OCI-LY7 (cell line): ENCODE results near the gene MED31. TPM values are rescaled to one million over a fixed set of nuclear protein-coding genes. Genes with fewer than 3 reads are reported as not detected.

ENCODE experiments used
- BruUV-seq: library from RNA; stranded (reverse); fragments of 400-500 nt; replicated peaks from 2 replicates; lab custom pipeline; 2021; lab: Mats Ljungman, UMichigan
- CTCF ChIA-PET: fragments of 300-600 bp; sonication (Branson Sonifier 250); formaldehyde crosslinking; loops from one replicate; lab custom pipeline; 2022; ENCODE audit warnings: antibody characterized with exemption; ENCODE audit not compliant: unreplicated experiment; lab: Charles Lee
- POLR2A ChIA-PET: fragments of 300-600 bp; sonication (Branson Sonifier 250); formaldehyde crosslinking; loops from one replicate; lab custom pipeline; 2022; ENCODE audit warnings: antibody characterized with exemption; lab: Charles Lee
- DNase-seq: peaks from one replicate; pipeline ENCODE4 v3.0.0-alpha.2; 2015; ENCODE audit warnings: low spot score
- H2AFZ ChIP-seq: fragments of 200-600 bp; sonication (generic), shearing (Covaris generic); 2 replicates; pipeline ENCODE4 v1.6.1; 2014; ENCODE audit warnings: mild to moderate bottlenecking, antibody characterized with exemption, low read length, moderate library complexity
- H3K27ac ChIP-seq: fragments of 200-600 bp; sonication (generic); 2 replicates; pipeline ENCODE4 v1.5.1; 2014; ENCODE audit warnings: mixed run types, low read depth, mild to moderate bottlenecking, moderate library complexity, low read length, inconsistent platforms; ENCODE audit not compliant: poor library complexity, severe bottlenecking
- H3K36me3 ChIP-seq: fragments of 200-600 bp; sonication (generic); 2 replicates; pipeline ENCODE4 v1.6.1; 2014; ENCODE audit warnings: mild to moderate bottlenecking, antibody characterized with exemption, low read length, moderate library complexity, mixed read lengths; ENCODE audit not compliant: insufficient read depth
- H3K4me1 ChIP-seq: fragments of 200-600 bp; sonication (generic); 2 replicates; pipeline ENCODE4 v1.5.1; 2014; ENCODE audit warnings: mild to moderate bottlenecking, low read length; ENCODE audit not compliant: insufficient read depth, poor library complexity, severe bottlenecking
- H3K4me2 ChIP-seq: fragments of 200-600 bp; sonication (generic); 2 replicates; pipeline ENCODE4 v1.6.1; 2014; ENCODE audit warnings: mild to moderate bottlenecking, low read length
- H3K4me3 ChIP-seq: fragments of 200-600 bp; sonication (generic); 2 replicates; pipeline ENCODE4 v1.5.1; 2014; ENCODE audit warnings: mild to moderate bottlenecking, low read depth, low read length; ENCODE audit not compliant: poor library complexity, severe bottlenecking
- H3K79me2 ChIP-seq: fragments of 200-600 bp; sonication (generic); 2 replicates; pipeline ENCODE4 v1.6.1; 2016; ENCODE audit warnings: low read depth, mild to moderate bottlenecking, low read length, moderate library complexity, mixed read lengths; ENCODE audit not compliant: insufficient read depth
- H3K9me2 ChIP-seq: fragments of 200-600 bp; sonication (generic); 2 replicates; pipeline ENCODE4 v1.6.1; 2016; ENCODE audit warnings: mild to moderate bottlenecking, low read length, mixed read lengths; ENCODE audit not compliant: insufficient read depth
- H3K9me3 ChIP-seq: fragments of 200-600 bp; sonication (generic); 2 replicates; pipeline ENCODE4 v1.6.1; 2014; ENCODE audit warnings: mild to moderate bottlenecking, mixed run types, low read length, mixed read lengths
- H4K20me1 ChIP-seq: fragments of 200-600 bp; sonication (generic); 2 replicates; pipeline ENCODE4 v1.6.1; 2014; ENCODE audit warnings: mild to moderate bottlenecking, antibody characterized with exemption, low read length, moderate library complexity, mixed read lengths; ENCODE audit not compliant: insufficient read depth
- CTCF ChIP-seq: fragments of 200-600 bp; sonication (generic); conservative IDR thresholded peaks from 2 replicates; pipeline ENCODE4 v1.5.1; 2014; ENCODE audit warnings: mild to moderate bottlenecking, antibody characterized with exemption, low read length, moderate library complexity, mixed read lengths
- EZH2phosphoT487 ChIP-seq: fragments of 200-600 bp; sonication (generic); IDR thresholded peaks from 2 replicates; pipeline ENCODE4 v1.6.1; 2018; ENCODE audit warnings: low read depth, borderline replicate concordance, mild to moderate bottlenecking, mixed run types, antibody characterized with exemption, low read length, moderate library complexity, mixed read lengths
- intact Hi-C: fragments of 100-400 bp; cut with micrococcal nuclease; formaldehyde crosslinking; loops from one replicate; pipeline ENCODE4 v1.10.0; 2022; ENCODE audit not compliant: unreplicated experiment
- total RNA-seq, 2 experiments: library from RNA; depleted of rRNA in 1 of 2; stranded (reverse); fragments of >200 nt in 1 of 2; shearing (Covaris generic) in 1 of 2; gene quantifications; 2 replicates each; pipeline ENCODE4 v1.2.3, GENCODE V29; 2014 to 2022

Gene MED31
- total RNA-seq, 2 experiments from 2014 or later = 14.6 to 25.2 TPM

GRCh38 chr17:6648181-6648580 is 3.2 kb downstream of the MED31 start:
- H3K79me2 ChIP-seq = peaks cover 37% of the 10 kb centered on the region
- H3K9me3 ChIP-seq = no peaks in the 10 kb centered on the region
- ChIA-PET POLR2A (no interaction called here), CTCF (interaction anchor here (0.6 kb wide), 1 partner anchor 173 kb away, joined by 9 read pairs; no protein-coding TSS in a partner anchor)
- peaks cover 58% of the 10 kb centered on the region for H3K36me3 ChIP-seq
- H3K9me2 ChIP-seq = no peaks in the 10 kb centered on the region
- intact Hi-C loops = loop anchor here (1.0 kb wide), 1 partner anchor 175 kb away; no protein-coding TSS in a partner anchor
- H3K27ac ChIP-seq = peak overlapping the region; percentile 1
- peaks cover 18% of the 10 kb centered on the region; the same call in 1 of the 2 replicates for H4K20me1 ChIP-seq
- H3K4me3 ChIP-seq = no peak overlapping the region
- H3K4me2 ChIP-seq = peak overlapping the region; percentile 13; the same call in 1 of the 2 replicates
- H3K4me1 ChIP-seq = peaks cover 49% of the 10 kb centered on the region
- DNase-seq = peak; percentile 59
- BruUV-seq = no TSS peak
- TF ChIP-seq CTCF (peak; percentile 82), EZH2phosphoT487 (no peak)
- H2AFZ ChIP-seq = no peak overlapping the region

- ChIA-PET CTCF (no interaction called here), POLR2A (no interaction called here)
- peaks cover 22% of the 10 kb centered on the region; the same call in 1 of the 2 replicates for H4K20me1 ChIP-seq
- no peak overlapping the region for H3K27ac ChIP-seq
- no peak overlapping the region for H3K4me3 ChIP-seq
- H3K9me2 ChIP-seq = no peaks in the 10 kb centered on the region
- TF ChIP-seq CTCF (no peak), EZH2phosphoT487 (no peak)
- H3K4me2 ChIP-seq = no peak overlapping the region
- peaks cover 40% of the 10 kb centered on the region; the same call in 1 of the 2 replicates for H3K79me2 ChIP-seq
- intact Hi-C loops = no loop called here
- BruUV-seq = no TSS peak
- peaks cover 66% of the 10 kb centered on the region for H3K36me3 ChIP-seq
- peaks cover 36% of the 10 kb centered on the region for H3K4me1 ChIP-seq
- H3K9me3 ChIP-seq = no peaks in the 10 kb centered on the region
- no peak overlapping the region for H2AFZ ChIP-seq
- DNase-seq = no peak
Measured at GRCh38 chr17:6643451-6644125, 7.8 kb downstream of the MED31 start.

- TF ChIP-seq EZH2phosphoT487 (no peak), CTCF (no peak)
- BruUV-seq = no TSS peak
- H3K9me2 ChIP-seq = no peaks in the 10 kb centered on the region
- peaks cover 31% of the 10 kb centered on the region; the same call in 1 of the 2 replicates for H3K79me2 ChIP-seq
- H3K4me2 ChIP-seq = peak overlapping the region; percentile 84
- H2AFZ ChIP-seq = no peak overlapping the region
- H3K4me1 ChIP-seq = peaks cover 26% of the 10 kb centered on the region
- ChIA-PET CTCF (no interaction called here), POLR2A (interaction anchor here (0.6 to 2.0 kb wide), 2 partner anchors 8 to 100 kb away, joined by 3 to 6 read pairs; partner anchors contain the start of genes C17orf100 and MED31)
- no peaks in the 10 kb centered on the region for H3K9me3 ChIP-seq
- H4K20me1 ChIP-seq = peaks cover 22% of the 10 kb centered on the region; the same call in 1 of the 2 replicates
- peaks cover 56% of the 10 kb centered on the region for H3K36me3 ChIP-seq
- no peak overlapping the region for H3K27ac ChIP-seq
- no peak for DNase-seq
- H3K4me3 ChIP-seq = peak overlapping the region; percentile 89
- intact Hi-C loops = no loop called here
Measured at GRCh38 chr17:6642592-6642991, 8.8 kb downstream of the MED31 start.
